Activated CD8-positive, alpha-beta T cell treated with anti-CD3 and anti-CD28 coated beads for 36 hours (primary cell): ENCODE results near the gene RNLS. TPM values are rescaled to one million over a fixed set of nuclear protein-coding genes. Genes with fewer than 3 reads are reported as not detected.

Source experiments
- ATAC-seq: fragments of 200-7000 bp; cut with Tn5 transposase; one replicate; pipeline ENCODE4 v1.10.0; 2021; ENCODE audit warnings: mild to moderate bottlenecking, moderate library complexity
- CTCF ChIA-PET: fragments of 350-600 bp; sonication (Branson Sonifier 250); formaldehyde crosslinking; loops from one replicate; lab custom pipeline; 2021; ENCODE audit warnings: antibody characterized with exemption; lab: Charles Lee
- POLR2A ChIA-PET: fragments of 350-600 bp; sonication (Branson Sonifier 250); formaldehyde crosslinking; loops from one replicate; lab custom pipeline; 2021; ENCODE audit warnings: antibody characterized with exemption; lab: Charles Lee
- DNase-seq: peaks from one replicate; pipeline ENCODE4 v3.0.0-alpha.2; 2020
- H3K27ac Mint-ChIP-seq: one replicate; pipeline ENCODE4 v1.8.0; 2021; ENCODE audit warnings: mild to moderate bottlenecking, mixed read lengths
- H3K27me3 Mint-ChIP-seq: one replicate; pipeline ENCODE4 v1.8.0; 2021; ENCODE audit warnings: mixed read lengths
- H3K36me3 Mint-ChIP-seq: one replicate; pipeline ENCODE4 v1.8.0; 2021; ENCODE audit warnings: low read depth, mixed read lengths
- H3K4me1 Mint-ChIP-seq: one replicate; pipeline ENCODE4 v1.8.0; 2021; ENCODE audit warnings: low read depth, mixed read lengths
- H3K4me3 Mint-ChIP-seq: one replicate; pipeline ENCODE4 v1.8.0; 2021; ENCODE audit warnings: mild to moderate bottlenecking, moderate library complexity, mixed read lengths
- H3K9me3 Mint-ChIP-seq: one replicate; pipeline ENCODE4 v1.8.0; 2021; ENCODE audit warnings: mixed read lengths
- intact Hi-C: fragments of 100-400 bp; cut with micrococcal nuclease; formaldehyde crosslinking; loops from one replicate; pipeline ENCODE4 v1.10.0; 2022
- total RNA-seq, 2 experiments: library from RNA; stranded (reverse); gene quantifications; one replicate each; pipeline ENCODE4 v1.2.3, GENCODE V29; 2021
- TF ChIP-seq, protein P1 (sequence below): fragments of 200-600 bp; IDR thresholded peaks from one replicate; pipeline ENCODE4 v1.8.0; 2022; ENCODE audit warnings: antibody characterized with exemption, mild to moderate bottlenecking

RNLS gene
- total RNA-seq, 2 experiments from 2014 or later, result 4.5 TPM

DNA sequence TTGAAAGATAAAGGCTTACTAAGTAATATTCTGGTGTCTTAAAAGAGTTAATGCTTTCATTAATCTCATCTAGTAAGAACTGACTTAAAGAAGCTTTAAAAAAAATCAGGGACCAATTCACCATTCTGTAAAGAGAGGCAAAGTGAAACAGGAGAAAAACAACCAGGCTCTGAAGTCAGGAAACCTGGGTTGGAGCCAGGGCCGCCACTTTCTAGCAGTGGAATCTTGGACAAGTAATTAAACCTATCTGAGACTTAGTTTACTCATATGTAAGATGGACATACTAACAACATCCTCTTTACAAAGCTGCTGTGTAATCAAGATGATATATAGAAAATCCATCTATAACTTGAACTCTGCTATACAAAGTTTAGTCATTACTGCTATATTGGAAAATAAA, 154.1 kb downstream of the RNLS start:
- Mint-ChIP-seq H3K27me3 (no peaks in the 10 kb centered on the region), H3K4me3 (no peak overlapping the region), H3K27ac (no peak overlapping the region), H3K4me1 (no peaks in the 10 kb centered on the region), H3K9me3 (no peaks in the 10 kb centered on the region), H3K36me3 (no peaks in the 10 kb centered on the region)
- POLR2A ChIA-PET, result no interaction called here
- CTCF ChIA-PET, result no interaction called here
- TF ChIP-seq, protein P1, sequence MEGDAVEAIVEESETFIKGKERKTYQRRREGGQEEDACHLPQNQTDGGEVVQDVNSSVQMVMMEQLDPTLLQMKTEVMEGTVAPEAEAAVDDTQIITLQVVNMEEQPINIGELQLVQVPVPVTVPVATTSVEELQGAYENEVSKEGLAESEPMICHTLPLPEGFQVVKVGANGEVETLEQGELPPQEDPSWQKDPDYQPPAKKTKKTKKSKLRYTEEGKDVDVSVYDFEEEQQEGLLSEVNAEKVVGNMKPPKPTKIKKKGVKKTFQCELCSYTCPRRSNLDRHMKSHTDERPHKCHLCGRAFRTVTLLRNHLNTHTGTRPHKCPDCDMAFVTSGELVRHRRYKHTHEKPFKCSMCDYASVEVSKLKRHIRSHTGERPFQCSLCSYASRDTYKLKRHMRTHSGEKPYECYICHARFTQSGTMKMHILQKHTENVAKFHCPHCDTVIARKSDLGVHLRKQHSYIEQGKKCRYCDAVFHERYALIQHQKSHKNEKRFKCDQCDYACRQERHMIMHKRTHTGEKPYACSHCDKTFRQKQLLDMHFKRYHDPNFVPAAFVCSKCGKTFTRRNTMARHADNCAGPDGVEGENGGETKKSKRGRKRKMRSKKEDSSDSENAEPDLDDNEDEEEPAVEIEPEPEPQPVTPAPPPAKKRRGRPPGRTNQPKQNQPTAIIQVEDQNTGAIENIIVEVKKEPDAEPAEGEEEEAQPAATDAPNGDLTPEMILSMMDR, result no peak
- intact Hi-C loops, result no loop called here
- DNase-seq (no peak), ATAC-seq (no peak)

DNA sequence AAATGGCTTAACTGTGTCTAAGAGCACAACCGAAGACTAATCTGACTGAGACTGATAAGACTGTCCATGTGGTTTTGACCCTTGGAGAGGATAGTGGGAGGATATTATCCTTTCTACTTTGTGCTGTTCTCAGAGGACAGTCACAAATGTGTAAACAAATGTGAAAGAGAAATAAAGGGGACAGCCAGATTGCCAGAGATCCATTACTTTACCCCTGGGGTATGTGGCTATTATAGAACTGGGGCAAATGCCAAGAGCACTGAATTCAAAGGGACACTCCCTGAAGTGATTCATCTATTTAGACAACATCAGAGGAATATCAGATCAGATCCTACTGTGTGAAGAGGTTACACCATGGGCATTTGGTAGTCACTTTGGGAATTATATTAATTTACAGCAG, 154.7 kb downstream of the RNLS start:
- TF ChIP-seq, protein P1, result no peak
- H3K9me3 Mint-ChIP-seq, result no peaks in the 10 kb centered on the region
- DNase-seq, result no peak
- ChIA-PET POLR2A (no interaction called here), CTCF (no interaction called here)
- ATAC-seq, result no peak
- no peak overlapping the region for H3K27ac Mint-ChIP-seq
- intact Hi-C loops, result no loop called here
- no peaks in the 10 kb centered on the region for H3K4me1 Mint-ChIP-seq
- no peaks in the 10 kb centered on the region for H3K36me3 Mint-ChIP-seq
- no peaks in the 10 kb centered on the region for H3K27me3 Mint-ChIP-seq
- H3K4me3 Mint-ChIP-seq, result no peak overlapping the region

DNA sequence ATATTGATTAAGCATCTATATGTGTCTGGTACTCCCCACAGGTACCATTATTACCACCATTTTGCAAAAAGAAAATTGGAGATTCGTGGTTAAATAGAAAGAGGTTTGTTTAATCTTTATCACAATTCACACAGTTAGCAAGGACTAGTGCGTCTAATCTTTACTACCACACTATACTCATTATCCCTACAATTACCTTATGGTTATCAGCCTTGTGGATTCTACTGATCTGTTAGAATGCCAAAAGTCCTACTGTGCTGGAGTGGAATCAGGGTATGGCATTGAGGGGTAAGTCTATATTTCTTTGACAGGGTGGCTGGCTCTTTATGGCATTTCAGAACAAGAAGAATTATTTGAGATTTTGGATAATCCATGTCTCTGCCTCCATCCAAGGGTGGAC, 156.1 kb downstream of the RNLS start:
- POLR2A ChIA-PET, result no interaction called here
- TF ChIP-seq, protein P1, result no peak

DNA sequence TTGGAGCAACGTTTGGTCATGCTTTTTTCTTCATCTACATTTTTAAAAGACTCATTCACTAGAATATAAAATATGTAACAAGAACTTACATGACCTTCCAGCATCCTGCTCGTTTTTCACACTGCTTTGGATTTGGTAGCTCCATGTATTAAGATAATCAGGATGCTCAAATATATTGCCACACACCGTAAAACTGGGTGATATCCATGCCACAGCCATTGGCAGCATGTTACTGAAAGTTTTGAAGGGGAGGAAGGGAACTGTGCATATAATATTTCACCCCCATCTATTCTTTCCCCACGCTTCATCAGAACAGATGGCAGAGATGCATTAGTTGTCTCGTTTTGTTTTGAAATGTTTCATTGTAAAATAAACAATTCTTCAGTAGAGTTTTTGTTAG, 158.2 kb downstream of the RNLS start:
- Mint-ChIP-seq H3K9me3 (no peaks in the 10 kb centered on the region), H3K4me1 (no peaks in the 10 kb centered on the region), H3K4me3 (no peak overlapping the region), H3K27ac (no peak overlapping the region), H3K27me3 (no peaks in the 10 kb centered on the region), H3K36me3 (no peaks in the 10 kb centered on the region)
- no peak for ATAC-seq
- no peak for DNase-seq
- CTCF ChIA-PET, result no interaction called here
- POLR2A ChIA-PET, result no interaction called here
- intact Hi-C loops, result no loop called here
- TF ChIP-seq, protein P1, result no peak

More for the DNA sequence above, 156.1 kb downstream of the RNLS start:
- H3K4me1 Mint-ChIP-seq, result no peaks in the 10 kb centered on the region
- no peak overlapping the region for H3K27ac Mint-ChIP-seq
- H3K27me3 Mint-ChIP-seq, result no peaks in the 10 kb centered on the region
- no peaks in the 10 kb centered on the region for H3K36me3 Mint-ChIP-seq
- CTCF ChIA-PET, result no interaction called here
- H3K4me3 Mint-ChIP-seq, result no peak overlapping the region
- no peak for ATAC-seq
- intact Hi-C loops, result no loop called here
- H3K9me3 Mint-ChIP-seq, result no peaks in the 10 kb centered on the region
- no peak for DNase-seq

DNA sequence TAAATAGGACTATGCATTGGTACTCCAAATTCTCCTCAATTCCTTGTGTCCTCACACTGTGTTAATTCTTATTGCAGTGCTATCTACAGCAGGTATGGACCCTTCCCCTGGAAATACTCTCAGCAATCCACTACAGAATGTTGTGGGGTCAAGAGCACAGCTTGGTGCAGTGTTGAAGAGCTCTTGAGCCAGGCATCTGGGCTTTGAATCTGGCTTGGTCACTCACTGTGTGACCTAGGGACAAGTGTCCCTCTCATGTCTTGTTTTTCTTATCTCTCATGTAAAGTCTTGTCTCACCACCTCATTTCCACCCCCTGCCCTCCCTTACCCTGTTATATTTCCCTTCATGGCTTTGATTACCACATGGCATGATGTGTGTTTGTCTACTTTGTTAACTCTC, 159.4 kb downstream of the RNLS start:
- CTCF ChIA-PET, result no interaction called here
- POLR2A ChIA-PET, result no interaction called here
- Mint-ChIP-seq H3K27ac (no peak overlapping the region), H3K36me3 (no peaks in the 10 kb centered on the region), H3K4me3 (no peak overlapping the region), H3K9me3 (no peaks in the 10 kb centered on the region), H3K4me1 (no peaks in the 10 kb centered on the region), H3K27me3 (no peaks in the 10 kb centered on the region)
- intact Hi-C loops, result no loop called here
- no peak for DNase-seq
- TF ChIP-seq, protein P1, result no peak
- no peak for ATAC-seq
